Adipose tissue (tissue), 3 donors: ENCODE measurements around the gene BAZ2A. TPM values are rescaled to one million over a fixed set of nuclear protein-coding genes. Genes with fewer than 3 reads are reported as not detected.

Source experiments
- H3K27ac ChIP-seq: one replicate; pipeline ENCODE4 v1.5.1; 2013; ENCODE audit warnings: low read depth, low read length
- WGBS, 3 donors: extraction: QIAGEN DNeasy Blood & Tissue Kit; methylation state at CpG; one replicate each; pipeline ENCODE4 v1.1.7; 2013; 5-methylcytosine and 5-hydroxymethylcytosine counted together
- polyA plus RNA-seq, 3 donors: library from polyadenylated mRNA; stranded (reverse); fragments of 200-250 nt; gene quantifications; one replicate each; pipeline ENCODE4 v1.2.3, GENCODE V29; 2013
- donor health status: healthy with polysubstance abuse.
- donor health status: Bipolar disorder and iron deficiency.
- donor health status: healthy.

The BAZ2A gene
- polyA plus RNA-seq, 3 donors = 18.9 to 56.0 (median 29.3) TPM

DNA sequence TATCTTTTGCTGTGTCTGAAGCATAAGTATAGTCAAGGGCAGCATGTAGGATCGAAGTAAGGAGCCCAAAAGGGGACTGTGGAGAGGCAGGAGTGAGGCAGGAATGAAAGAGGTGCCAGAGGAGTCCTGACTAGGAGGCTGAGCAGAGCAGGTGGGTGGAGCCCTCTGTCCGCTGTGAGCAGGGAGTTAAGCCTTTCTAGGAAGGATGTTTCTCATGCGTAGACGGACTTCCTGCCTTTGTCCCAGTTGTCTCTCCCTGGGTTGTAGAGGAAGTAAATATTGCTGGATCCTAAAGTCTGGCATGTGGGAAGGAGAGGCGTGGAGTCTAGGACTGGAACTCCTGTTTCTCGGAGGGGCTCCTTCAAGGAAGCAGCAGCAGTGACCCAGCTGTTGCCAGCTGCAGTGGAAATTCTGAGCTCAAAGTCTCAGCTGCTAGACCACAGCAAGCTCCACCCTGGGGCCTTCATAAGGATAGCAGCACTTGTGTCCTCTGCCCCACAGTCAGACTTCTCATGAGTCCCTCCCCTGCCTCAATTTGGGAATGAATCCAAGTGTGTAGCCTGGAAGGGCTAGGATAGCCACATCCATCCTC, 64.5 kb downstream of the BAZ2A start:
- 3 to 55% (median 4%) methylated on average over 6 of the region's 6 CpGs for WGBS, 3 donors
- H3K27ac ChIP-seq = no peak overlapping the region

DNA sequence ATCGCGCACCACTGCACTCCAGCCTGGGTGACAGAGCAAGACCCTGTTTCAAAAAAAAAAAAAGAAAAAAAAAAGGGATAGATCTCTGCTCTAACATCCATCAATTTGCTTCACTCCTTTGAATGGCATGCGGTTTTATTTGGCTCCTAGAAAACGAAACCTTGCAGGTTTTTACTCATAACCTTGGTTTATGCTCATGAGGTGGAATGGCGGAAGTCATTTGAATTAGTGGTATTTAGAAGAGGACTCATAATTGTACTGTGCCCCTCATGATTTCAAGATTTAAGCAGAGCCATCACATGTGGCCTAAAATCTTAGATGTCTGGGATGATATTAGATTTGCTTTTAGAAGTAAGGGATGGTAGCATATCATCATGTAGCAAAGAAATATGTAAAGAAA, 79.1 kb downstream of the BAZ2A start:
- H3K27ac ChIP-seq = no peak overlapping the region
- 94 to 97% (median 96%) methylated on average over 5 of the region's 5 CpGs for WGBS, 3 donors

DNA sequence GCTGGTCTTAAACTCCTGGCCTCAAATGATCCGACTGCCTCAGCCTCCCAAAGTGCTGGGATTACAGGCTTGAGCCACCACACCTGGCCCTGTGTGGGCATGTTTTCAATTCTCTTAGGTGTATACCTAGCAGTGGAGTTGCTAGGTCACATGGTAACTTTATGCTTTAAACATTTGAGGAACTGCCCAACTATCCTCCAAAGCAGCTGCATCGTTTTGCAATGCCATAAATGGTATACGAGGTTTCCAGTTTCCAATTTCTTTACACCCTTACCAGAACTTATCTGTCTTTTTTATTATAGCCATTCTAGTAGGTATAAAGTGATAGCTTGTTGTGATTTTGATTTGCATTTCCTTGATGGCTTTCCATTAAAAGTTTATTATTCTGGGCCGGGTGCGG, 83.4 kb downstream of the BAZ2A start:
- WGBS, 3 donors = 67 to 95% (median 80%) methylated on average over 5 of the region's 5 CpGs
- H3K27ac ChIP-seq = no peak overlapping the region

Other genes with a start within 250 kb of the BAZ2A start
- gene TIMELESS, start 180.9 kb downstream of the BAZ2A start, polyA plus RNA-seq = 1 to 10 TPM; 3.9 to 5.0 (median 4.7) TPM
- under 1 TPM in 1 of 3 donors, not detected in 2; 0.16 TPM for gene MIP, start 175.7 kb downstream of the BAZ2A start, polyA plus RNA-seq
- 1 to 10 TPM; 2.0 to 2.5 (median 2.3) TPM for gene SPRYD4, start 161.7 kb downstream of the BAZ2A start, polyA plus RNA-seq
- 10 to 100 TPM in 1 of 3 donors, under 1 TPM in 2; 0.34 to 61.5 (median 0.71) TPM for gene GLS2, start 142.2 kb downstream of the BAZ2A start, polyA plus RNA-seq
- gene RBMS2, start 108.5 kb downstream of the BAZ2A start, polyA plus RNA-seq = 10 to 100 TPM in 2 of 3 donors, 1 to 10 TPM in 1; 3.3 to 24.4 (median 12.6) TPM
- 100 to 1,000 TPM; 365 to 916 (median 482) TPM for gene ATP5F1B, start 15.7 kb upstream of the BAZ2A start, polyA plus RNA-seq
- gene PTGES3, start 58.0 kb upstream of the BAZ2A start, polyA plus RNA-seq = 100 to 1,000 TPM in 1 of 3 donors, 10 to 100 TPM in 2; 70.2 to 165 (median 99.6) TPM
- 1,000 to 10,000 TPM; 1,057 to 2,520 (median 1,609) TPM for gene NACA, start 95.0 kb upstream of the BAZ2A start, polyA plus RNA-seq
- 1 to 10 TPM; 3.3 to 5.8 (median 5.1) TPM for gene PRIM1, start 122.0 kb upstream of the BAZ2A start, polyA plus RNA-seq
- gene HSD17B6, start 133.0 kb upstream of the BAZ2A start, polyA plus RNA-seq = 1 to 10 TPM in 2 of 3 donors, under 1 TPM in 1; 0.13 to 1.8 (median 1.3) TPM